HUES64 (cell line): ENCODE results near the gene C22orf31. TPM values are rescaled to one million over a fixed set of nuclear protein-coding genes. Genes with fewer than 3 reads are reported as not detected.

Experiments
- H3K27ac ChIP-seq: 2 replicates; pipeline ENCODE4 v1.7.0; 2013; ENCODE audit warnings: low read depth, low read length, inconsistent platforms
- H3K27me3 ChIP-seq: 2 replicates; pipeline ENCODE4 v1.6.1; 2013; ENCODE audit warnings: mild to moderate bottlenecking, low read length; ENCODE audit not compliant: insufficient read depth
- H3K36me3 ChIP-seq: 2 replicates; pipeline ENCODE4 v1.6.1; 2013; ENCODE audit warnings: mild to moderate bottlenecking, low read length; ENCODE audit not compliant: insufficient read depth
- H3K4me1 ChIP-seq: 2 replicates; pipeline ENCODE4 v1.6.1; 2013; ENCODE audit warnings: mild to moderate bottlenecking, low read length, moderate library complexity; ENCODE audit not compliant: insufficient read depth
- H3K4me3 ChIP-seq: 2 replicates; pipeline ENCODE4 v1.5.1; 2013; ENCODE audit warnings: mild to moderate bottlenecking, low read length, moderate library complexity
- H3K9ac ChIP-seq: 2 replicates; pipeline ENCODE4 v1.6.1; 2013; ENCODE audit warnings: mild to moderate bottlenecking, low read depth, low read length
- H3K9me3 ChIP-seq: 2 replicates; pipeline ENCODE4 v1.6.1; 2013; ENCODE audit warnings: low read depth, low read length; ENCODE audit not compliant: insufficient read depth
- WGBS: fragments of 150-250, 120-280 bp; methylation state at CpG from one replicate; pipeline ENCODE4 v1.1.7; 2013; ENCODE audit warnings: missing lambda C conversion rate; 5-methylcytosine and 5-hydroxymethylcytosine counted together
- polyA plus RNA-seq, 2 experiments: library from polyadenylated mRNA; stranded (reverse); fragments of 50-300 nt; gene quantifications; one replicate each; pipeline ENCODE4 v1.2.3, GENCODE V29; 2013

C22orf31 gene
- polyA plus RNA-seq (2013, experiment 1 of 2), result not detected
- polyA plus RNA-seq (2013, experiment 2 of 2), result not detected

- no peak within 1 kb of the TSS for H3K9ac ChIP-seq
- H3K4me1 ChIP-seq, result peaks cover 4% of the 10 kb centered on the region
- WGBS, result 100% methylated on average over 1 of the region's 2 CpGs
- H3K9me3 ChIP-seq, result no peaks in the 10 kb centered on the region
- H3K36me3 ChIP-seq, result no peaks in the 10 kb centered on the region
- no peak within 1 kb of the TSS for H3K27ac ChIP-seq
- no peaks in the 10 kb centered on the region for H3K27me3 ChIP-seq
- no peak within 1 kb of the TSS for H3K4me3 ChIP-seq
Measured at GRCh38 chr22:29061773-29062172, at the start of gene C22orf31. TSS of gene C22orf31 (minus strand) at chr22:29061831. CDS start at chr22:29061792, 39 bp downstream.

- WGBS, result 98% methylated on average over 2 of the region's 3 CpGs
- Histone ChIP-seq H3K27me3 (no peaks in the 10 kb centered on the region), H3K9me3 (no peaks in the 10 kb centered on the region), H3K36me3 (no peaks in the 10 kb centered on the region), H3K4me3 (no peak overlapping the region), H3K9ac (no peak overlapping the region), H3K4me1 (no peaks in the 10 kb centered on the region; the same call in 1 of the 2 replicates), H3K27ac (no peak overlapping the region)
Measured at GRCh38 chr22:29110946-29111345, 49.3 kb upstream of the C22orf31 start.

- WGBS, result 97% methylated on average over 4 of the region's 4 CpGs
- H3K4me1 ChIP-seq, result no peaks in the 10 kb centered on the region; the same call in 1 of the 2 replicates
- no peak overlapping the region for H3K4me3 ChIP-seq
- H3K9me3 ChIP-seq, result no peaks in the 10 kb centered on the region
- no peak overlapping the region for H3K9ac ChIP-seq
- no peaks in the 10 kb centered on the region for H3K27me3 ChIP-seq
- no peak overlapping the region for H3K27ac ChIP-seq
- H3K36me3 ChIP-seq, result no peaks in the 10 kb centered on the region
Measured at GRCh38 chr22:29109822-29110221, 48.2 kb upstream of the C22orf31 start.

- Histone ChIP-seq H3K9me3 (no peaks in the 10 kb centered on the region), H3K4me3 (no peak overlapping the region), H3K36me3 (no peaks in the 10 kb centered on the region), H3K27ac (no peak overlapping the region), H3K4me1 (peaks cover 5% of the 10 kb centered on the region; the same call in 1 of the 2 replicates), H3K27me3 (no peaks in the 10 kb centered on the region), H3K9ac (no peak overlapping the region)
- WGBS, result 96% methylated on average over 5 of the region's 5 CpGs
Measured at GRCh38 chr22:29108137-29108536, 46.5 kb upstream of the C22orf31 start.

- 38% methylated on average over 3 of the region's 4 CpGs for WGBS
- Histone ChIP-seq H3K9ac (no peak overlapping the region), H3K4me1 (peaks cover 5% of the 10 kb centered on the region; the same call in 1 of the 2 replicates), H3K27me3 (no peaks in the 10 kb centered on the region), H3K27ac (no peak overlapping the region), H3K4me3 (no peak overlapping the region), H3K36me3 (no peaks in the 10 kb centered on the region), H3K9me3 (no peaks in the 10 kb centered on the region)
Measured at GRCh38 chr22:29106839-29107238, 45.2 kb upstream of the C22orf31 start.

- Histone ChIP-seq H3K4me1 (peaks cover 5% of the 10 kb centered on the region; the same call in 1 of the 2 replicates), H3K9me3 (no peaks in the 10 kb centered on the region), H3K27me3 (no peaks in the 10 kb centered on the region), H3K36me3 (no peaks in the 10 kb centered on the region), H3K9ac (no peak overlapping the region), H3K27ac (no peak overlapping the region), H3K4me3 (no peak overlapping the region)
- 78% methylated on average over 2 of the region's 2 CpGs for WGBS
Measured at GRCh38 chr22:29105468-29105867, 43.8 kb upstream of the C22orf31 start.

- 92% methylated on average over 1 of the region's 1 CpG for WGBS
- Histone ChIP-seq H3K27ac (no peak overlapping the region), H3K36me3 (no peaks in the 10 kb centered on the region), H3K4me3 (no peak overlapping the region), H3K9ac (no peak overlapping the region), H3K9me3 (no peaks in the 10 kb centered on the region), H3K27me3 (no peaks in the 10 kb centered on the region), H3K4me1 (peaks cover 15% of the 10 kb centered on the region)
Measured at GRCh38 chr22:29103121-29103520, 41.5 kb upstream of the C22orf31 start.

- H3K27me3 ChIP-seq, result no peaks in the 10 kb centered on the region
- no peak overlapping the region for H3K9ac ChIP-seq
- WGBS, result 100% methylated on average over 2 of the region's 2 CpGs
- H3K4me1 ChIP-seq, result peaks cover 19% of the 10 kb centered on the region
- no peaks in the 10 kb centered on the region for H3K9me3 ChIP-seq
- H3K27ac ChIP-seq, result no peak overlapping the region
- no peak overlapping the region for H3K4me3 ChIP-seq
- no peaks in the 10 kb centered on the region for H3K36me3 ChIP-seq
Measured at GRCh38 chr22:29102300-29102699, 40.7 kb upstream of the C22orf31 start.

- no peaks in the 10 kb centered on the region for H3K27me3 ChIP-seq
- WGBS, result 90% methylated on average over 2 of the region's 2 CpGs
- H3K9ac ChIP-seq, result no peak overlapping the region
- H3K4me1 ChIP-seq, result peaks cover 27% of the 10 kb centered on the region
- H3K27ac ChIP-seq, result no peak overlapping the region
- no peak overlapping the region for H3K4me3 ChIP-seq
- H3K36me3 ChIP-seq, result no peaks in the 10 kb centered on the region
- H3K9me3 ChIP-seq, result no peaks in the 10 kb centered on the region
Measured at GRCh38 chr22:29098296-29098695, 36.7 kb upstream of the C22orf31 start.

GRCh38 chr22:29096736-29097669, 35.4 kb upstream of the C22orf31 start:
- 85% methylated on average over 10 of the region's 13 CpGs for WGBS
- H3K27ac ChIP-seq, result no peak overlapping the region
- H3K36me3 ChIP-seq, result no peaks in the 10 kb centered on the region
- peaks cover 26% of the 10 kb centered on the region for H3K4me1 ChIP-seq
- H3K4me3 ChIP-seq, result no peak overlapping the region
- H3K27me3 ChIP-seq, result no peaks in the 10 kb centered on the region
- H3K9me3 ChIP-seq, result no peaks in the 10 kb centered on the region
- H3K9ac ChIP-seq, result no peak overlapping the region

- no peak overlapping the region for H3K27ac ChIP-seq
- WGBS, result 92% methylated on average over 2 of the region's 2 CpGs
- no peak overlapping the region for H3K9ac ChIP-seq
- no peak overlapping the region for H3K4me3 ChIP-seq
- H3K4me1 ChIP-seq, result peaks cover 26% of the 10 kb centered on the region
- no peaks in the 10 kb centered on the region for H3K36me3 ChIP-seq
- H3K27me3 ChIP-seq, result no peaks in the 10 kb centered on the region
- H3K9me3 ChIP-seq, result no peaks in the 10 kb centered on the region
Measured at GRCh38 chr22:29095459-29095858, 33.8 kb upstream of the C22orf31 start.
